HG02973 (cell line): ENCODE data around the gene SELENOT.
A peak's percentile ranks its signal among the peaks of the same experiment; 100 is the strongest.
"Not testable (repeated sequence)": the region's sequence is repeated elsewhere in the genome, so short reads cannot be mapped to it uniquely, and the experiment has no call there.

Experiments used
- ATAC-seq: cut with Tn5 transposase; IDR thresholded peaks from one replicate; pipeline ENCODE4 v1.9.1; 2021; ENCODE audit warnings: moderate library complexity; ENCODE audit not compliant: unreplicated experiment

The SELENOT gene

GRCh38 chr3:150607267-150608065, 4.3 kb downstream of the SELENOT start:
- ATAC-seq, result no peak

- ATAC-seq, result no peak
These were observed 6.9 kb downstream of the SELENOT start for GRCh38 chr3:150609988-150610387.

- no peak for ATAC-seq
These were observed 7.7 kb downstream of the SELENOT start for GRCh38 chr3:150610785-150611184.

GRCh38 chr3:150611666-150612065, 8.5 kb downstream of the SELENOT start:
- ATAC-seq, result no peak

- ATAC-seq, result no peak
These were observed 9.4 kb downstream of the SELENOT start for GRCh38 chr3:150612494-150612893.

GRCh38 chr3:150613034-150613433, 9.9 kb downstream of the SELENOT start:
- ATAC-seq, result no peak

- ATAC-seq, result no peak
These were observed 10.8 kb downstream of the SELENOT start for GRCh38 chr3:150613709-150614480.

- no peak for ATAC-seq
These were observed 17.0 kb downstream of the SELENOT start for GRCh38 chr3:150620002-150620689.

GRCh38 chr3:150622955-150623354, 19.8 kb downstream of the SELENOT start:
- not testable (repeated sequence) for ATAC-seq

- no peak for ATAC-seq
These were observed 20.8 kb downstream of the SELENOT start for GRCh38 chr3:150623945-150624344.

GRCh38 chr3:150626148-150626930, 23.2 kb downstream of the SELENOT start:
- ATAC-seq, result no peak

- ATAC-seq, result no peak
These were observed 24.4 kb downstream of the SELENOT start for GRCh38 chr3:150627557-150627956.

GRCh38 chr3:150631515-150632221, 28.5 kb downstream of the SELENOT start:
- ATAC-seq, result no peak

GRCh38 chr3:150635076-150635475, 32.0 kb downstream of the SELENOT start:
- ATAC-seq, result no peak

- no peak for ATAC-seq
These were observed 32.4 kb downstream of the SELENOT start for GRCh38 chr3:150635526-150635925.

GRCh38 chr3:150636258-150636657, 33.1 kb downstream of the SELENOT start:
- ATAC-seq, result no peak

GRCh38 chr3:150639262-150639661, 36.1 kb downstream of the SELENOT start:
- ATAC-seq, result no peak

GRCh38 chr3:150640256-150640655, 37.1 kb downstream of the SELENOT start:
- no peak for ATAC-seq

GRCh38 chr3:150653110-150653561, 50.0 kb downstream of the SELENOT start:
- ATAC-seq, result peak; percentile 62

- ATAC-seq, result no peak
These were observed 53.2 kb downstream of the SELENOT start for GRCh38 chr3:150656316-150656715.
